Measurements from ENCODE around the gene TMEM208. TPM values are rescaled to one million over a fixed set of nuclear protein-coding genes. Genes with fewer than 3 reads are reported as not detected.

The TMEM208 gene
- total and polyA plus RNA-seq, 12 donors = 7.6 to 92.0 (median 13.0) TPM

DNA sequence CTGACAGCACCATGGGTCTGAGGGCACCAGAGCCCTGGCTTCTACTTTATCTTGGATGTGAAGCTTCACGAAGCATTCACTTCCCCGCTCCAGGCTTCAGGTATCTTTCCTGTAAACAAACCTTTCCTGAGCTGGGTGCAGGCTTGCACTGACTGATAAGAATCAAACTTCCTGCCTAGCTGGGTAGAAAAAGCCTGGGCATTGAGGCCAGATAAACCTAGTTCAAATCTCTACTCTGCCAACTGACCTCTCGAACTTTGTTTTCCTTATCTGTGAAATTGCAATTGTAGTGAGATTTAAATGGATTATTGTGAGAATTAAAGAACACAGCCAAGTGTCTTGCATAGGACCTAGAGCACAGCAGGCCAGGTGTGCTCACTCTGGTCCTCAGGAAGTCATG, 2.9 kb upstream of the TMEM208 start:
- DNase-seq (no peak), ATAC-seq (no peak)
- Histone ChIP-seq H3K9me3 (no peaks in the 10 kb centered on the region), H3K27ac (peak overlapping the region in 1 of 10 donors; percentile 13), H3K4me1 (peaks cover 5 to 39% (median 30%) of the 10 kb centered on the region in 9 donors), H3K36me3 (peaks cover 0 to 22% (median 7%) of the 10 kb centered on the region in 9 donors), H3K27me3 (no peaks in the 10 kb centered on the region), H3K4me3 (no peak overlapping the region)
- intact Hi-C loops (cut with DNase I) = no loop called here
- 50 to 58% methylated on average over 3 of the region's 3 CpGs for WGBS, 2 donors
- TF ChIP-seq, protein P1, sequence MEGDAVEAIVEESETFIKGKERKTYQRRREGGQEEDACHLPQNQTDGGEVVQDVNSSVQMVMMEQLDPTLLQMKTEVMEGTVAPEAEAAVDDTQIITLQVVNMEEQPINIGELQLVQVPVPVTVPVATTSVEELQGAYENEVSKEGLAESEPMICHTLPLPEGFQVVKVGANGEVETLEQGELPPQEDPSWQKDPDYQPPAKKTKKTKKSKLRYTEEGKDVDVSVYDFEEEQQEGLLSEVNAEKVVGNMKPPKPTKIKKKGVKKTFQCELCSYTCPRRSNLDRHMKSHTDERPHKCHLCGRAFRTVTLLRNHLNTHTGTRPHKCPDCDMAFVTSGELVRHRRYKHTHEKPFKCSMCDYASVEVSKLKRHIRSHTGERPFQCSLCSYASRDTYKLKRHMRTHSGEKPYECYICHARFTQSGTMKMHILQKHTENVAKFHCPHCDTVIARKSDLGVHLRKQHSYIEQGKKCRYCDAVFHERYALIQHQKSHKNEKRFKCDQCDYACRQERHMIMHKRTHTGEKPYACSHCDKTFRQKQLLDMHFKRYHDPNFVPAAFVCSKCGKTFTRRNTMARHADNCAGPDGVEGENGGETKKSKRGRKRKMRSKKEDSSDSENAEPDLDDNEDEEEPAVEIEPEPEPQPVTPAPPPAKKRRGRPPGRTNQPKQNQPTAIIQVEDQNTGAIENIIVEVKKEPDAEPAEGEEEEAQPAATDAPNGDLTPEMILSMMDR (IDR thresholded peaks at IDR 0.05) = no peak

GRCh38 chr16:67226295-67226803, 581 bp upstream of the TMEM208 start:
- ATAC-seq (peak in 4 of 8 donors; percentile 2 to 6 (median 4)), DNase-seq (no peak)
- H3K4me3 ChIP-seq = peak overlapping the region; percentile 70 to 99 (median 92)
- peak overlapping the region; percentile 59 to 93 (median 88) for H3K27ac ChIP-seq
- no peaks in the 10 kb centered on the region for H3K27me3 ChIP-seq
- TF ChIP-seq, protein P1 (IDR thresholded peaks at IDR 0.05) = no peak
- H3K4me1 ChIP-seq = peaks cover 5 to 39% (median 29%) of the 10 kb centered on the region in 9 donors
- WGBS, 2 donors = 7 to 8% methylated on average over 12 of the region's 12 CpGs
- peaks cover 0 to 37% (median 29%) of the 10 kb centered on the region in 9 donors for H3K36me3 ChIP-seq
- intact Hi-C loops (cut with DNase I) = loop anchor here in 3 of 10 donors (2.0 to 5.0 kb wide), 3 partner anchors 20 to 36 kb away; partner anchors contain the start of genes EXOC3L1 (in 3 of the 3), E2F4 (in 2 of the 3) and FHOD1 (in 1 of the 3)
- no peaks in the 10 kb centered on the region for H3K9me3 ChIP-seq

- Histone ChIP-seq H3K9me3 (no peaks in the 10 kb centered on the region), H3K4me1 (peaks cover 5 to 39% (median 29%) of the 10 kb centered on the region in 9 donors), H3K27ac (peak overlapping the region in 9 of 10 donors; percentile 65 to 93 (median 90)), H3K36me3 (peaks cover 0 to 49% (median 36%) of the 10 kb centered on the region in 9 donors), H3K27me3 (no peaks in the 10 kb centered on the region), H3K4me3 (peak overlapping the region; percentile 70 to 99 (median 92))
- 12 to 14% methylated on average over 12 of the region's 12 CpGs for WGBS, 2 donors
- intact Hi-C loops (cut with DNase I) = loop anchor here in 3 of 10 donors (2.0 to 5.0 kb wide), 3 partner anchors 19 to 37 kb away; partner anchors contain the start of genes EXOC3L1 (in 3 of the 3), E2F4 (in 2 of the 3) and FHOD1 (in 1 of the 3)
- no peak for DNase-seq
- TF ChIP-seq, protein P1 (IDR thresholded peaks at IDR 0.05) = no peak
- no peak for ATAC-seq
These were observed 614 bp downstream of the TMEM208 start for GRCh38 chr16:67227567-67227921.

DNA sequence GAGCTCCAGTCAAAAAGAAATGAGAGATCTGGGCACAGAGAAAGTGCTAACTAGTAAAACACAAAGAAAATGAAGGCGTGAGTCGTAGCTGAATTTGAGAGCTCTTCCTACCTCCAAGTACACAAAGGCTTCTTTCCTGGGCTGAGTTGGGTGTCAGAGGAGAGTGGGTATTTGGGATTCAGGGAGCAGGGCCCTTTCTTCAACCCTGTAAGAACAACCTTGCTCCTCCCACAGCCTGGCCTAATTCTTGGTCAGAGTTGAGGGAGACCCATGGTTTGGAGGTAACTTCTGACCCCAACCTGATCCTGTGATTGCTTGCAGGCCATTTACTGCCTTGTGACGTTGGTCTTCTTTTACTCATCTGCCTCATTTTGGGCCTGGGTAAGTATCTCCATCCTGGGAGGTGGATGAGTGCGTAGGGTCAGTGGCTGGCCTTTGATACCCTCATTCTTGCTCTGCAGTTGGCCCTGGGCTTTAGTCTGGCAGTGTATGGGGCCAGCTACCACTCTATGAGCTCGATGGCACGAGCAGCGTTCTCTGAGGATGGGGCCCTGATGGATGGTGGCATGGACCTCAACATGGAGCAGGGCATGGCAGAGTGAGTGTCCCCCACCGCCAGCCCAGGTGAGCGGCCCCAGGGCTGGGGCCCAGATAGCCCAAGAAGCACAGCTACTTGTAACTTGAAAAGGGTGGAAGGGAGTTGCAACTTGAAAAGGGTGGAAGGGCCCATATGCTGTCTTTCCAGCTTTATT, 1.3 kb downstream of the TMEM208 start:
- peaks cover 0 to 54% (median 36%) of the 10 kb centered on the region in 9 donors for H3K36me3 ChIP-seq
- DNase-seq = no peak
- intact Hi-C loops (cut with DNase I) = loop anchor here in 2 of 10 donors (5.0 kb wide), 1 partner anchor 36 kb away; the partner anchor contains the start of genes E2F4 (in 2 of the 2) and EXOC3L1 (in 2 of the 2)
- H3K27me3 ChIP-seq = no peaks in the 10 kb centered on the region
- WGBS, 2 donors = 88 to 90% methylated on average over 9 of the region's 9 CpGs
- H3K9me3 ChIP-seq = no peaks in the 10 kb centered on the region
- TF ChIP-seq, protein P1 (IDR thresholded peaks at IDR 0.05) = no peak
- peaks cover 5 to 34% (median 27%) of the 10 kb centered on the region in 9 donors for H3K4me1 ChIP-seq
- peak overlapping the region in 1 of 10 donors; percentile 90 for H3K27ac ChIP-seq
- H3K4me3 ChIP-seq = peak overlapping the region in 8 of 10 donors; percentile 70 to 99 (median 91)
- ATAC-seq = no peak
